Cardiac muscle cell (in vitro differentiated cells and primary cell): ENCODE results near the gene CNFN. TPM values are rescaled to one million over a fixed set of nuclear protein-coding genes. Genes with fewer than 3 reads are reported as not detected.

Experiments
- DNase-seq, 2 donors: peaks; one replicate each; pipeline versions ENCODE4 v3.0.0 to v3.0.0-alpha.2; 2010 to 2017; ENCODE audit warnings: low read depth in 1 of 2, low spot score in 1 of 2
- H3K27ac ChIP-seq: fragments of 200-600 bp; sonication (generic); 2 replicates; pipeline ENCODE4 v1.5.1; 2016
- H3K27me3 ChIP-seq: fragments of 200-600 bp; sonication (generic); 2 replicates; pipeline ENCODE4 v1.6.0; 2016; ENCODE audit warnings: control low read depth
- H3K36me3 ChIP-seq: fragments of 200-600 bp; sonication (generic); 2 replicates; pipeline ENCODE4 v1.5.1; 2016; ENCODE audit warnings: control low read depth
- H3K4me1 ChIP-seq: fragments of 200-600 bp; sonication (generic); 2 replicates; pipeline ENCODE4 v1.8.1; 2017; ENCODE audit warnings: low read depth, mild to moderate bottlenecking, mixed run types
- H3K4me3 ChIP-seq: fragments of 200-600 bp; sonication (generic); 2 replicates; pipeline ENCODE4 v1.5.1; 2016; ENCODE audit warnings: mild to moderate bottlenecking
- H3K9me3 ChIP-seq: fragments of 200-600 bp; sonication (generic); 2 replicates; pipeline ENCODE4 v1.5.1; 2017; ENCODE audit warnings: low read depth, mild to moderate bottlenecking, control low read depth
- CTCF ChIP-seq: IDR thresholded peaks from 2 replicates; pipeline ENCODE4 v1.5.1; 2012; ENCODE audit warnings: low read depth, mild to moderate bottlenecking, low read length
- polyA plus RNA-seq: library from polyadenylated mRNA; unstranded; fragments of >200 nt; fragmentation: Nextera tagmentation; extraction: Ambion mirVana; gene quantifications from 2 replicates; pipeline ENCODE4 v1.2.1, GENCODE V29; 2016
- total RNA-seq: library from RNA; depleted of rRNA; stranded (reverse); fragments of >200 nt; gene quantifications from 2 replicates; pipeline ENCODE4 v1.2.3, GENCODE V29; 2016

CNFN gene
- total and polyA plus RNA-seq, 2 experiments from 2014 or later: 0.95 to 7.1 TPM

- H3K4me1 ChIP-seq: no peaks in the 10 kb centered on the region
- H3K27ac ChIP-seq: no peak overlapping the region
- no peaks in the 10 kb centered on the region for H3K9me3 ChIP-seq
- no peak for TF ChIP-seq CTCF
- no peaks in the 10 kb centered on the region for H3K27me3 ChIP-seq
- H3K36me3 ChIP-seq: peaks cover 23% of the 10 kb centered on the region
- H3K4me3 ChIP-seq: no peak overlapping the region
- DNase-seq: no peak
These were observed 36.6 kb downstream of the CNFN start for GRCh38 chr19:42353341-42354015.

- Histone ChIP-seq H3K4me1 (no peaks in the 10 kb centered on the region), H3K9me3 (no peaks in the 10 kb centered on the region), H3K27ac (no peak overlapping the region), H3K4me3 (no peak overlapping the region), H3K36me3 (peaks cover 27% of the 10 kb centered on the region), H3K27me3 (no peaks in the 10 kb centered on the region)
- no peak for DNase-seq
- no peak for TF ChIP-seq CTCF
These were observed 37.5 kb downstream of the CNFN start for GRCh38 chr19:42352301-42353259.

DNA sequence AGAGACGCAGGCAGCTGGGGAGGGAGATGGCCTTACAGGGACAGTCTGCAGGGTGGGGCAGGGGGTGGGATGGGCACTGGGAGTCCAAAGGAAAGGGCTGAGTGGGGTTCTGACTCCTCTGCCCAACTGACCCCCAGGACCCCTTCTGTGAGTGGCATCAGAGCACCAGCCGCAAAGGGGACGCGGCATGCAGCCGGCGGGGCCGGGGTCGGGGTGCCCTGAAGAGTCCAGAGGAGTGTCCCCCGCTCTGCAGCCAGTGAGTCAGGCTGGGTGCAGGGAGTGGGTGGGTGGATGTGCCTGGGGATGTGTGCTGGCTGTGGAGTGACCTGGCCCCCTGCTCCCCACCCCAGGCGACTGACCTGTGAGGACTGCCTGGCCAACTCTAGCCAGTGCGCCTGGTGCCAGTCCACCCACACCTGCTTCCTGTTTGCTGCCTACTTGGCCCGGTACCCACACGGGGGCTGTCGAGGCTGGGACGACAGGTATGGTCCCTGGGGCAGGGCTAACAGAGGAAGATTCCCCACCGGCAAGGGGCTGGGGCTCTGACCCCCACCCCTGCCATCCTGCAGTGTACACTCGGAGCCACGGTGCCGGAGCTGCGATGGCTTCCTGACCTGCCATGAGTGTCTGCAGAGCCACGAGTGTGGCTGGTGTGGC lies 38.9 kb downstream of the CNFN start:
- DNase-seq: no peak
- Histone ChIP-seq H3K27me3 (no peaks in the 10 kb centered on the region), H3K4me3 (no peak overlapping the region), H3K9me3 (no peaks in the 10 kb centered on the region), H3K27ac (no peak overlapping the region), H3K4me1 (no peaks in the 10 kb centered on the region), H3K36me3 (peaks cover 15% of the 10 kb centered on the region)
- TF ChIP-seq CTCF: no peak

DNA sequence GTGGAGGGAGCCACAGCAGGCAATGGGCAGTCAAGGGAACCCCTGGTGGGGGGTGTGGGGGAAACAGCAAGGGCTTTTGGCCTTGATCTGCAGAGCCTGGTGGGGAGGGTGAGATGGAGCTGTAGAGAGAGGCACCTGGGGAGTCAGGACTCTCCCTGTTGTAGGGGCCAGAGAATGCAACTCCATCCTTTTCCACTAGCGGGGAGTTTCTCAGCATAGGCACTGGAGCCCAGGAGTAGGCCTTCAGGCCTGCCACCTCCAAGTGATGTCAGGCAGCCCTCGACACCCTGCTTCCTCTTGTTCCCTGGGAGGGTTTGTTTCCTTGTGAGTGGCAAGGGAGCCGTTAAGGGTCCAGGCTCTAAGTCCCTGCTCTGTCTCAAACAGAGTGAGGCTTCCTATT lies 39.7 kb downstream of the CNFN start:
- Histone ChIP-seq H3K27ac (no peak overlapping the region), H3K4me3 (no peak overlapping the region), H3K4me1 (no peaks in the 10 kb centered on the region), H3K27me3 (no peaks in the 10 kb centered on the region), H3K9me3 (no peaks in the 10 kb centered on the region), H3K36me3 (peaks cover 8% of the 10 kb centered on the region)
- DNase-seq: no peak
- TF ChIP-seq CTCF: no peak

DNA sequence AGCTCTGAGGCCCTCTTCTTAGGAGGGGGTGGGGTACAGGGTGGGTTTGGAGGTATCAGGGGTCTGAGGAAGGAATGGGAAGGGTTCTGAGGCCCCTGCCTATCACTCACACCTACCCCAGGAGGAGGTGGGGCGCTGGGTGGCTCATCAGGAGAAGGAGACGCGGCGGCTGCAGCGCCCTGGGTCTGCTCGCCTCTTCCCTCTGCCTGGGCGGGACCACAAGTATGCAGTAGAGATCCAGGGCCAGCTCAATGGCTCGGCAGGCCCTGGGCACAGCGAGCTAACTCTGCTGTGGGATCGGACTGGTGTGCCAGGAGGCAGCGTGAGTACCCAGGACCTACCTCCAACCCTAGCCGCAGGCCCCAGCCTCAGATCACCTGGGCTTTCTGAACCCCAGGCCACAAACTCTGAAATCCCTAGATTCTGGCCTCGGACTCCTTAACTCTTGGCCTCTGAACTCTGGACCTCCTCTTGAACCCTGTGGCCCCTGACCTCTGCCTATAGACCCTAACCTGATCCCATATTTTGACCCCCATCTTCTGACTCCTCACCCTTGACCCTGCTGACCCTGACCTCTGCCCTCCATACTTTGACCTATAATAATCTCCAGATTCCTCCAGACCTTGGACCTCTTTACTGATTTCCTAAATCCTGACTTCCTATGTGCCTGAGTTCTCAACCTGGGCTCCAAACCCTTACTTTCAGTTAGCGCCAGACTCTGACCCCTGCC lies 40.6 kb downstream of the CNFN start:
- TF ChIP-seq CTCF: no peak
- Histone ChIP-seq H3K36me3 (peaks cover 3% of the 10 kb centered on the region), H3K9me3 (no peaks in the 10 kb centered on the region), H3K27ac (no peak overlapping the region), H3K4me3 (no peak overlapping the region), H3K4me1 (no peaks in the 10 kb centered on the region), H3K27me3 (no peaks in the 10 kb centered on the region)
- no peak for DNase-seq
